GM21619 (cell line): ENCODE results near the gene DMBT1.

Experiments
- ATAC-seq: cut with Tn5 transposase; IDR thresholded peaks from one replicate; pipeline ENCODE4 v1.9.1; 2021; ENCODE audit not compliant: unreplicated experiment

The DMBT1 gene

DNA sequence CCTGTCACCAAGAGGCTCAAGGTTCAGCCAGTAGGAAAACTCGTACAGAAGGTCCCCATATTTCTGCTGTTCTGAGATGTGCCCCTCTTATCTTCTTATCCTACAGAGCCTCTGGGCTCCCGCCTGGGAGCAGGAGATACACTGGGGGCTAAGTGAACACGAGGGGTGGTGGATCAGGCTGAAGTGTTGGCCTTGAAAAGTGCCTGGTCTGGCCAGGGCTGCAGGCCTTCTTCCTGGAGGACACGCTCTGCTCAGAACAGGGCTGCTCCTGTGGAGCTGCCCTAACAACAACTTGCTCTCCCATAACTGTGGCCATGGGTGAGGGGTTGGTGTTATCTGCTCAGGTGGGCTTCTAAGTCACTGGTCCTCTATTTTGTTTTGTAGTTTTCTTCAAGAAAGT, 105.4 kb downstream of the DMBT1 start:
- no peak for ATAC-seq

DNA sequence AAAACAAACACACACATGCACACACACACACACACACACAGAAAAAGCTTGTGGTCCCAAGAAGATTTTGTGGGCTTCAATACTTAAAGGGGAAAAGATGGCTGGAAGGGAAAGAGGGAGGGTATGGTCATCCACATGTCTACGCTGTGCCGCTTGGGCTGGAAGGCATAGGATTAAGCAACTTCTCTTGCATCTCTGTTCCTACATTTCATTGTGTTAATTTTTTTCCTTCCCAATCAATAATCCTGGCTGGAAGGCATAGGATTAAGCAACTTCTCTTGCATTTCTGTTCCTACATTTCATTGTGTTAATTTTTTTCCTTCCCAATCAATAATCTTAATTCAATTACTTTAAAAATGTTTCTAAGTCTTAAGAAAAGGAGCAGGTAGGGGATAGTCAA, 108.5 kb downstream of the DMBT1 start:
- ATAC-seq = no peak

DNA sequence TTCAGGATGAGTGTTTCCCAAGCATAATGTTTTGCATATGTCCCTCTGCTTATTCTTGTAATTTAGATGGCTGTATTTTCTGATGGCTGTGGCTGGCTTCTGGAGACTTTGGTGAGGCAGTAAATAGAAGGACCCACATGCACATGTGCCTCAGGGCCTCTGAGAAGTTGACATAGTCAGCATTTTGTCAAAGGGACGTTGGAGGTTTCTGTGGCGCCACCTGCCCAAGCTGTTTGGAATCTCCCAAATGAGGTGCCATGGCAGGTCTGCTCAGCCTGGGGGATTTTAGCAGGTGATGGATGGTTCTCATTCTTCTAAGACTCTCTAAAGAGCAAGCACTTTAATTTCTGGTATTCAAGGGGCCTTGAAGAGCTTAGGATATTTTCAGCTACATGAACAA, 109.3 kb downstream of the DMBT1 start:
- no peak for ATAC-seq

DNA sequence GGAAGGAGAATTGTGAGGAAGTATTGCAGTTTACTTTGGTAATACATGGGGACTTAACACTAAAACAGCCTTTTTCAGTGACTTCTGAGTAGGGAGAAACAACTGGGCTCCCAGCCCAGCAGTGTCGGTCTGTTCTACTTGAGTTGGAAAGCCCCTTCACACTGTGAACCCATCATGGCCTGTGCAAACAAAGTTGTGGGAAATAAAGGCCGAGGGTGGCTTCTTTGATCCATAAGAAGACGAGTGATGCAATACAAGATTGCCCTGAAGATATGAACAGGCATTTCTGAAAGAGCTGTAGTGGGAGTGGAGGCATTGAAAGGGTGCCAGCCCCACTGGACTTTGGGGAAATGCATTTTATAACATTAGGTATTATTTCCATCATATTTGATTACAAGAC, 110.8 kb downstream of the DMBT1 start:
- ATAC-seq = no peak

DNA sequence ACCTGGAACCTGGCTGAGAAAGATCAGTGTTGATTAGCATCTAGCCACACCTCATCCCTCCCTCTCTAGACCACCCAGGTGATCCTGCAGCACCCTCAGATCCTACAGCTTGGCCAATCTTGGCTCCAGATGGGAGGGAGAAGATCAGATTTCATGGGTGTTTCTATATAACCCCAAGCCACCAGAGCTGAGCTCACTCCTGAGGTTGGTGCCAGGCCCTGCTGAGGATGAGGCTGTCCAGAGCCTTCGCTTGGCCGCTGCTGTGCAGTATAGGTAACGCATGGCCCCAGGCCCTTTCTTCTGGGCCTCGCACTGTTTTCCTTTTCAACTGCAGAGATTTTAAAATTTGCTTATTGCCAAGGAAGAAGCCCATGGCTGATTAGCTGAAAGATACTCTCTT, 112.1 kb downstream of the DMBT1 start:
- no peak for ATAC-seq

DNA sequence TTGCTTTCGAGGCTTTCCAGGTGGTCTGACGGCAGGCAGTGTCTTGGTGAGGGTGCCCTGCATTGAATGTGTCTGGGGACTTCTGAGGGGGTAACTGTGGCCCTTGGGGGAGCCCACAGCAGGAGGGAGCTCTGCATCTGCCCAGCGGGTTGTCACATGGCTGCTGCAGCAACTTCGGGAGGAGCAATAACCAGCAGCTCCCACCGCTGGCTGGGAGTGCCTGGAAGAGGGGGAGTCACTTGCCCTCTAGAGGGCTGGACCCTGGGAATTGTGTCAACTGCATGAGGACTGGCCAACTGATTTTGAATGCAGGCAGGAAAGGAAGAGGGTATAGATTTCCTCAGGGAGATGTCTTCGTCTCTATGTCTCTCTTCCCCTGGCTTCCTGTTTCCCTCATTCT, 112.7 kb downstream of the DMBT1 start:
- ATAC-seq = no peak

DNA sequence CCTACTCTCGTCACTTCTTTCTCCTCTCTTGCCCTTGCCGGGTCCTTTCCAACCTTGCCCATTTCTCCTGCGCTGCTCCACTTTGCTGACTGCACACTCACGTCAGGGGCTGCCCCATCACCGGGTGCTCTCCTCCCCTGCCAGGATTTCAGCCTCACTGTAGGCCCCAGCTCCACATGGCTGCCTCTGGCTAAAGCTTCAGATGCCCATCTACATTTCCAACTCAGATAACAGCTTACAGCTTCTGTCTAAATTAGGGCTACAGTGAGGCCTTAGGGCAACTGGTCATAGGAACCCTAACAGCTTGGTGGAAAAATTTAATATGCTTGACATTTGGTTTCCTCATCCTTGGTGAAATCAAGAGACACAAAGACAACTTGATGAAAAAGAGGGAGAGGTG, 113.2 kb downstream of the DMBT1 start:
- no peak for ATAC-seq

DNA sequence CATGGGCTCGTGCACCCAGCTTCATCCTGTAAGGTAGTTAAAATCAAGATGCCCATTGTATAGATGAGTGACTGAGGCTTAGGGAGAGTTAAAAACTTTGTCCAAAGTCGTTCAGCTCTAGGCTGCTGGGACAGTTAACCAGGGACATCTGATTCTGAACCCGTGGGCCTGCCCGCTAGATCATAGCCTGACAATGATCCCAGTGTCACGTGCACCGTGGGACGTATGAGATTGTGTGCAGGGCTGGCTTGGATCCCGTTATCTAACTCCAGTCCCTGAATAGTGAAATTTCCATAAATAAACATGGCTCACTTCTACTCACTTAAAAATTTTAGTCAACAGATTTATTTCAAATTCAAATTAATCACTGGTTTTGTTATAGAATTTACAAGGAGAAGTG, 114.2 kb downstream of the DMBT1 start:
- ATAC-seq = no peak

DNA sequence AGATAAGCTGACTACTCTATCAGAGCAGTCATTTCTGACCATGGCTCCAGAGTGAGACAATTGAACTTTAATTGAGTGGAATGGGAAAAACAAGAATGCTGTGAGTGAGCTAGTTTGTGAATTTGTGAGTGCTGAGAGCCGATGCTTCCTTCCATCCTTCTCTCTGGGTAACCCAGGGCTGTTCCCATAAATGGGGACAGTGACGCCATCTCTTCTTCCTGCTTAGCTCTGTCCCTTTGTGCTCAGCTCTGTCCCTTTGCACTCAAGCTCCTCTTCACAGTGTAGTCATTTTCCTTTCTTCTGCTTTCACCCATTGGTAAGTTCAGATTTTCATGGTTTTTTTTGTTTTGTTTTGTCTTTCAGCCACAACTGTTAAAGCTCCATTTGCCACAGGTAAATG, 114.7 kb downstream of the DMBT1 start:
- no peak for ATAC-seq

DNA sequence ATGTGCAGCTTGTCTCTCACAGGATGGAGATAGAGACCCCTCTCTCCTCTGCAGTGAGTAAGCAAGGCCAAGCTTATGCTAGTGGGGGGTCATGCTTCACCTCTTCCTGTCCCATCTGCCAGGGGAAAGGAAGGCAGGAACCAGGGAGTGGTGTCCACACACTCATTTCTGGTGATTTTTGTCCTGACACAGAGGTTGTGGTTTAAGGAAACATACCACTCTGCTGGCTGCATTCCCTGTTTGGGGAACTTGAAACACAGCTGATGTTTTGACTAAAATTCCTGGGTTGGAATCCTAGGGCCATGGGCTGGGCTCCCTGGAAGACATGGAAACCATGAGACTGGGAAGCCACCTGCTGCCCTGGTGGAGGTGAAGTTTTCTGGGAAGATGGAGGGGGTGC, 117.7 kb downstream of the DMBT1 start:
- no peak for ATAC-seq

DNA sequence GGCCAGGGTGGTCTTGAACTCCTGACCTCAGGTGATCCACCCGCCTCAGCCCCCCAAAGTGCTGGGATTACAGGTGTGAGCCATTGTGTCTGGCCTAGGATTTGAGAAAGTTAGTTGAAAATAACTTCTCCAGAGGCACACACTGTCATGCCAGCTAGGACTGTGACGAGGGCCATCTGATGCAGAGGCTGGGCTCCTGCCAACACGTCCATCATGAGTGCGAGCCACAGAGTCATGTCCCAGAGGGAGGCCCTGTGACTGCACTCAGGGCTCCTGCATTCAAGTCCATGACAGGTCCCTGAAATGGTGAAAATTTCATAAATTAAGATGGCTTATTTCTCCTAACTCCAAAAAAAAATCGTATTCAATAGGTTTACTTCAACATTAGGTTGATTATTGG, 122.0 kb downstream of the DMBT1 start:
- no peak for ATAC-seq

DNA sequence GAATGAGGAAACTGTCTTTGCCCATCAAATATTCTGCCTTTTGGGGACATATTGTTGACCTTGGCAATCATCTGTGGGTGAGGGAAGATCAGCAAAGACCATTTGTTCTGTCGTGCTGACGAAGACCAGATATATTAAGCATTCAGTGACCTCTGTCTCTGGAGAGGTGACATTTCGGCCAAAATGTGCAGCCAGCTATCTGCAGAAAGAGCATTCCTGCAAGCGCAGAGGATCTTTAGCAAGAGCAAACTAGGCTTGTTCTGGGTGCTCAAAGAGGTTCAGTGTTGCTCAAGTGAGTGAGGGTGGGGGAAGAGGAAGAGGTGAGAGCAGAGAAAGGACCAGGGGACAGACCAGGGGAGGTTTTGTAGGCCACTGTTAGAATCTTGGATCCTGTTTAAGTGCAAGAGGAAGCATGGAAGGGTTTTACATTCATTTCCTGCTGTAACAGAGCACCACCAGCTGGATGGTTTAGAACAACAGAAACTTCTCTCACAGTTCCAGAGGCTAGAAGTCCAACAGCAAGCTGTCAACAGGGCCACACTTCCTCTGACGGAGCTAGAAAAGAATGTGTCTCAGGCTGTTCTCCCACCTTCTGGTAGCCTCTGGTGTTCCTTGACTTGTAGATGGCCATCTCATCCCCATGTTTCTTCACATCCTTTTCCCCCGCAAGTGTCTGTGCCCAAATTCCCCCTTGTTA, 127.9 kb downstream of the DMBT1 start:
- ATAC-seq = no peak

DNA sequence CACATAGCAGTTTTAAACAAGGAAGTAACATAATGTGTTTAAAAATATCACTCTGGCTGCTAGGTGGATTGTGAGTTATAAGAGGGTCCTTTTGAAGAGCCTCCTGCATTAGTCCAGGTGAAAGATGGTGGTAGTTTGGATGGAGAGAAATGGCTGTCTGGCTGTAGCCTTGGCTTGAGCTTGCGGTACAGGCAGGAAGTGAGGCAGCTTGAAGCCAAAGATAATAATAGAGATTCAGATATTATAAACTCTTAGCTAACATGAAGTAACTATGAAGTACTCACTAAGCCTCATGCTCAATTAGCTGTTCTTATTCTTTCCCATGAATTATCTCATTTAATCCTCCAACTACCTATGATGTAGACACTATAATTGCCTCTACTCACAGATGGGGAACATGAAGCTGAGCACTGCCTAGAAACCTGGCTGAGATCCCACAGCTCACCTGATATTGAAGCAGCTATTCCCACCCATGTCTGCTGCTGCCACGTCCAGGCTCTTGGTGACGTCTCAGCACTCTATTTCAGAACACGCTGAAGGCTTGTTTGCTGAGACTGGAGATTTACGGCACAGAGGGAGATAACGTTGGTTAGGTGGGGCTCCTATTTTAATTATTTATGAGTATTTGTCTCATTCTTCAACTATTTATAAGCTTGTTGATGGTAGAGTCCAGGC, 128.7 kb downstream of the DMBT1 start:
- ATAC-seq = no peak

DNA sequence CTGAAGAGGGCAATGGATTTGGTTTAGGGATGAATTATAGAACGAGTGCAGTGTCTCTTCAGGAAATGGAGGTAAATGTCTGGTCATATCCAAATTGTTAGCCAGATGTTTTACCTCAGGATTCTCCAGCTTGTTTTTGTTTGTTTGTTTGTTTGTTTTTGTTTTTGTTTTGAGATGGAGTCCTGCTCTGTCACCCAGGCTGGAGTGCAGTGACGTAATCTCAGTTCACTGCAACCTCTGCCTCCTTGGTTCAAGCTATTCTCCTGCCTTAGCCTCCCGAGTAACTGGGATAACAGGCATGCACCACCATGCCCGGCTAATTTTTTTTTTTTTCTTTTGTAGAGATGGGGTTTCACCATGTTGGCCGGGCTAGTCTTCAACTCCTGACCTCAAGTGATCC, 132.2 kb downstream of the DMBT1 start:
- ATAC-seq = no peak
